ENCODE results near the gene C4BPA. TPM values are rescaled to one million over a fixed set of nuclear protein-coding genes. Genes with fewer than 3 reads are reported as not detected.

Gene C4BPA
- total RNA-seq, 4 donors from 2014 or later, result 1.5 TPM; not detected in 3

DNA sequence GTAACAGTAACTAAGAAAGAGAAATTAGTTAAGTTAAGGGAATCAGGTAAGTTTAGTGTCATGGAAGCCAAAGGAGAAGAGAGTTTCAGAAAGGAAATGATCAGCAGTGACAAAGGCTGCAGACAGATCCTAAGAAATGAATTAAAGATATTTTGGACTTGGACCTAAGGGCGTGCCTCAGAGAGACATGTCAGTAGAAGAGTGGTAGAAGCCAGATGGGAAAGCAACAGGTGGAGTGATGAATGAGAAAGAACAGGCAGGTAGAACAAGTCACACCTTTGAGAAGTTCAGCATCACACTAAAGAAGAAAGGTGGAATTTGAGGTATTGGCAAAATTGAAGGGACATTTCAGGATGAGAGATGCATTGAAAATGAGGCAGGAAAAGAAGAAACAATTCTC is 1.4 kb upstream of the C4BPA start:
- DNase-seq, result no peak
- intact Hi-C loops (cut with DNase I; ENCODE audit: low total_unique reads), result no loop called here
- Histone ChIP-seq H3K4me3 (no peak overlapping the region), H3K9me3 (no peaks in the 10 kb centered on the region), H3K36me3 (no peaks in the 10 kb centered on the region), H3K27ac (no peak overlapping the region), H3K27me3 (no peaks in the 10 kb centered on the region), H3K4me1 (no peaks in the 10 kb centered on the region)
- no peak for TF ChIP-seq POLR2A (IDR thresholded peaks at IDR 0.05)
- TF ChIP-seq CTCF (IDR thresholded peaks at IDR 0.05), result no peak

GRCh38 chr1:207109004-207109403 is 5.0 kb downstream of the C4BPA start:
- H3K4me3 ChIP-seq, result no peak overlapping the region
- no peaks in the 10 kb centered on the region for H3K27me3 ChIP-seq
- intact Hi-C loops (cut with DNase I; ENCODE audit: low total_unique reads), result no loop called here
- no peaks in the 10 kb centered on the region for H3K36me3 ChIP-seq
- H3K9me3 ChIP-seq, result no peaks in the 10 kb centered on the region
- no peak for TF ChIP-seq POLR2A (IDR thresholded peaks at IDR 0.05)
- no peak for TF ChIP-seq CTCF (IDR thresholded peaks at IDR 0.05)
- no peak overlapping the region for H3K27ac ChIP-seq
- DNase-seq, result no peak
- no peaks in the 10 kb centered on the region for H3K4me1 ChIP-seq

DNA sequence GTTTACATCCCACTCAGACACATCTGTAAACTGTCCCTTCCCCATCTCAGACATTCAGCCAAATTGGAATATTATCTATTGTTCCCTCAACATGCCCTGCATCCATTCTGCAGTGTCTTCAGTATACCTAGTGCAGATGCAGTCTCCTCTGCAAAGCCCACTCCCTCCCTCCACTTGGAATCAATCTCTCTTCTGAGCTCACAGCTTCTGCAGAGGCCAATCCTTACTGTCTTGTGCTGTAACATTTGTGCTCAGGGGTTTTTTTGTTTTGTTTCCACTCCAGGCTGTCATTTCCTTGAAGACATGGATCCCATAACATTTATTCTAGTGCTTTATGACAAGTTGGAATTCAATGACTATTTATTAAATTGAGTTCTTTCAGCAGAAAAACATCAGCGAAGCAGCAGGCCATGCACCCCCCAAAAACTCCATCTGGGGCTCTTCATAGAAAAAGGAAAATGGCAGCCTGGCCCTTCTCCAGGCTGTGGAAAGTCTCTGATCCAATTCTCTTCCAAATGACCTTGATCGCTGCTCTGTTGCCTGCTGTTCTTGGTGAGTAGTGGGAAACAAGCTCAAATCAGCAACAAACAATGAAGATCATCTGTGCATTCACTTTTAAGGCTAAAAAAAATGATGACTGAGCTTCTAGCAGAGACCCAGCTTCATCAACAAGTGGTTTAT is 8.7 kb downstream of the C4BPA start:
- H3K27me3 ChIP-seq, result no peaks in the 10 kb centered on the region
- DNase-seq, result no peak
- H3K36me3 ChIP-seq, result no peaks in the 10 kb centered on the region
- no peaks in the 10 kb centered on the region for H3K9me3 ChIP-seq
- no peak overlapping the region for H3K27ac ChIP-seq
- H3K4me3 ChIP-seq, result no peak overlapping the region
- no peak for TF ChIP-seq POLR2A (IDR thresholded peaks at IDR 0.05)
- H3K4me1 ChIP-seq, result no peaks in the 10 kb centered on the region
- intact Hi-C loops (cut with DNase I; ENCODE audit: low total_unique reads), result no loop called here

- H3K4me3 ChIP-seq, result no peak overlapping the region
- no peaks in the 10 kb centered on the region for H3K4me1 ChIP-seq
- intact Hi-C loops (cut with DNase I; ENCODE audit: low total_unique reads), result no loop called here
- H3K27ac ChIP-seq, result no peak overlapping the region
- H3K27me3 ChIP-seq, result no peaks in the 10 kb centered on the region
- no peaks in the 10 kb centered on the region for H3K36me3 ChIP-seq
- TF ChIP-seq POLR2A (IDR thresholded peaks at IDR 0.05) (no peak), CTCF (IDR thresholded peaks at IDR 0.05) (no peak)
- DNase-seq, result no peak
- H3K9me3 ChIP-seq, result no peaks in the 10 kb centered on the region
Observed at GRCh38 chr1:207115269-207115668, 11.2 kb downstream of the C4BPA start.

DNA sequence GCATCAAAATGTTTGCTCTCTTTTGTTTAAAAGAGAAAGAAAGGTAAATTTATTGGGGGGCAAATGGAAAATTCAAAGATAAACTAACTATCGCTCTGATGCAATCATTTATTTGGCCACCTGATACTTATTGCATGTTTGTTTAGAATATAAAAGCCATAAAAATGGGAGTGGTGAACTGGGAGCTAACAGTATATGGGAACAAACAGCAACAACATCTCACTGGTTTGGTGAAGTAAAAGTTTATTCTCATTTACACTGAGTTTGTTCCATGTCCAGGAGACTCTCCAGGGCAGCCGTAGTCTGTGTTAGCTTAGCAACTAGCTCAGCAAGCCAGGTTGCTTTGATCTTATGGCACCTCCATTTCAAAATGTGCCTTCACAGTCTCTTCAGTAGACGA is 20.4 kb downstream of the C4BPA start:
- DNase-seq, result no peak
- no peaks in the 10 kb centered on the region for H3K4me1 ChIP-seq
- peaks cover 0 to 1% of the 10 kb centered on the region in 2 donors for H3K9me3 ChIP-seq
- H3K36me3 ChIP-seq, result no peaks in the 10 kb centered on the region
- no peak overlapping the region for H3K4me3 ChIP-seq
- TF ChIP-seq CTCF (IDR thresholded peaks at IDR 0.05) (no peak), POLR2A (IDR thresholded peaks at IDR 0.05) (no peak)
- no peaks in the 10 kb centered on the region for H3K27me3 ChIP-seq
- intact Hi-C loops (cut with DNase I; ENCODE audit: low total_unique reads), result no loop called here
- H3K27ac ChIP-seq, result no peak overlapping the region

Data from uterus (tissue), 4 donors.